Body of pancreas (tissue), 4 donors: ENCODE measurements around the gene SLC12A5.

ENCODE experiments used
- POLR2A ChIP-seq, 3 donors: fragments of 450-650 bp; IDR thresholded peaks; one replicate each; pipeline ENCODE4 v1.6.1; 2016; ENCODE audit warnings: antibody characterized with exemption in 3 of 3, mild to moderate bottlenecking in 2 of 3
- TF ChIP-seq, protein P1 (sequence below), 7 experiments: fragments of 450-650 bp in 4 of 7; fragments of 200-600 bp in 3 of 7; sonication (generic) in 3 of 7; IDR thresholded peaks; one replicate each; pipeline ENCODE4 v1.5.1; 2016 to 2019; ENCODE audit warnings: antibody characterized with exemption in 7 of 7

DNA sequence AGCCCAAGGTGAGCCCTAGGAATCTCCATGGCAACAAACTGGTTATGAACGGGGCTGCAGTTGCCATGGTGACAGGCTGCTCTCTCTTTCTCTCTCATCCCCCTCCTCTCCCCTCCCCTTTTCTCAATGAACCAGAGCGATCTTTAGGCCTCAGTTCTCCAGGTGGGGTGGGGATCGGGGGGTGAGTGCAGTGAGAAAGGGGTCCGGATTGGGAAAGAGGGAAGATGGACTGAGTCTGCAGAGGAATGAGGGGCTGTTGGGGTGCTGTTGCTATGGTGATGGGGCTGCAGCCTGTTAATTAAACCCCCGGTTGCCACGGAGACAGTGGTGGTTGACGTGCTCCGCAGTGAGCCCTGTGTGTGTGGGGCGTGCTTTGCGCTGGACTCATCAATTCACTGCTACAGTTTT lies 3.6 kb upstream of the SLC12A5 start:
- no peak for TF ChIP-seq POLR2A (IDR thresholded peaks at IDR 0.05)
- TF ChIP-seq, protein P1, sequence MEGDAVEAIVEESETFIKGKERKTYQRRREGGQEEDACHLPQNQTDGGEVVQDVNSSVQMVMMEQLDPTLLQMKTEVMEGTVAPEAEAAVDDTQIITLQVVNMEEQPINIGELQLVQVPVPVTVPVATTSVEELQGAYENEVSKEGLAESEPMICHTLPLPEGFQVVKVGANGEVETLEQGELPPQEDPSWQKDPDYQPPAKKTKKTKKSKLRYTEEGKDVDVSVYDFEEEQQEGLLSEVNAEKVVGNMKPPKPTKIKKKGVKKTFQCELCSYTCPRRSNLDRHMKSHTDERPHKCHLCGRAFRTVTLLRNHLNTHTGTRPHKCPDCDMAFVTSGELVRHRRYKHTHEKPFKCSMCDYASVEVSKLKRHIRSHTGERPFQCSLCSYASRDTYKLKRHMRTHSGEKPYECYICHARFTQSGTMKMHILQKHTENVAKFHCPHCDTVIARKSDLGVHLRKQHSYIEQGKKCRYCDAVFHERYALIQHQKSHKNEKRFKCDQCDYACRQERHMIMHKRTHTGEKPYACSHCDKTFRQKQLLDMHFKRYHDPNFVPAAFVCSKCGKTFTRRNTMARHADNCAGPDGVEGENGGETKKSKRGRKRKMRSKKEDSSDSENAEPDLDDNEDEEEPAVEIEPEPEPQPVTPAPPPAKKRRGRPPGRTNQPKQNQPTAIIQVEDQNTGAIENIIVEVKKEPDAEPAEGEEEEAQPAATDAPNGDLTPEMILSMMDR (IDR thresholded peaks at IDR 0.05): no peak
